H9 (cell line): Measurements from ENCODE around the gene TRMT10C. TPM values are rescaled to one million over a fixed set of nuclear protein-coding genes. Genes with fewer than 3 reads are reported as not detected.
A peak's percentile ranks its signal among the peaks of the same experiment; 100 is the strongest.
"Not testable (repeated sequence)": the region's sequence is repeated elsewhere in the genome, so short reads cannot be mapped to it uniquely, and the experiment has no call there.

Experiments
- DNase-seq: peaks from one replicate; pipeline ENCODE4 v3.0.0-alpha.2; 2017
- H2AFZ ChIP-seq: one replicate; pipeline ENCODE4 v1.6.1; 2013; ENCODE audit warnings: mild to moderate bottlenecking, low read length, control low read depth, moderate library complexity
- H2AK5ac ChIP-seq: 2 replicates; pipeline ENCODE4 v1.6.1; 2013; ENCODE audit warnings: low read length, control low read depth, mixed read lengths; ENCODE audit not compliant: insufficient read length
- H2BK120ac ChIP-seq: one replicate; pipeline ENCODE4 v1.6.1; 2013; ENCODE audit warnings: low read depth, mild to moderate bottlenecking, low read length, control low read depth, inconsistent platforms; ENCODE audit not compliant: poor library complexity, severe bottlenecking
- H2BK12ac ChIP-seq: 2 replicates; pipeline ENCODE4 v1.6.1; 2013; ENCODE audit warnings: low read length, control low read depth, mixed read lengths, low read depth; ENCODE audit not compliant: insufficient read length
- H2BK15ac ChIP-seq: 2 replicates; pipeline ENCODE4 v1.6.1; 2013; ENCODE audit warnings: low read depth, low read length, control low read depth
- H2BK20ac ChIP-seq: one replicate; pipeline ENCODE4 v1.6.1; 2013; ENCODE audit warnings: low read depth, mild to moderate bottlenecking, low read length, control low read depth, inconsistent platforms; ENCODE audit not compliant: poor library complexity, severe bottlenecking
- H2BK5ac ChIP-seq: 2 replicates; pipeline ENCODE4 v1.6.1; 2013; ENCODE audit warnings: low read length, control low read depth, mixed read lengths; ENCODE audit not compliant: insufficient read length
- H3K14ac ChIP-seq: 2 replicates; pipeline ENCODE4 v1.6.1; 2013; ENCODE audit warnings: low read length, control low read depth; ENCODE audit not compliant: insufficient read depth
- H3K18ac ChIP-seq: 2 replicates; pipeline ENCODE4 v1.6.1; 2013; ENCODE audit warnings: low read depth, mild to moderate bottlenecking, mixed read lengths, low read length, control low read depth; ENCODE audit not compliant: insufficient read length
- H3K23ac ChIP-seq: 2 replicates; pipeline ENCODE4 v1.6.1; 2013; ENCODE audit warnings: low read length, control low read depth, mixed read lengths, low read depth; ENCODE audit not compliant: insufficient read length
- H3K23me2 ChIP-seq: 2 replicates; pipeline ENCODE4 v1.6.1; 2013; ENCODE audit warnings: low read depth, mild to moderate bottlenecking, mixed read lengths, low read length, control low read depth; ENCODE audit not compliant: insufficient read length, poor library complexity, severe bottlenecking
- H3K27ac ChIP-seq: 2 replicates; pipeline ENCODE4 v1.5.1; 2013; ENCODE audit warnings: low read length, control low read depth, mixed read lengths, low read depth; ENCODE audit not compliant: insufficient read length
- H3K27me3 ChIP-seq: 2 replicates; pipeline ENCODE4 v1.6.1; 2013; ENCODE audit warnings: low read length, control low read depth, inconsistent platforms; ENCODE audit not compliant: insufficient read depth
- H3K4ac ChIP-seq: 2 replicates; pipeline ENCODE4 v1.6.1; 2013; ENCODE audit warnings: low read depth, mild to moderate bottlenecking, control low read depth, inconsistent platforms, low read length, moderate library complexity
- H3K4me1 ChIP-seq: 2 replicates; pipeline ENCODE4 v1.6.1; 2013; ENCODE audit warnings: low read length, control low read depth, inconsistent platforms; ENCODE audit not compliant: insufficient read depth
- H3K4me2 ChIP-seq: 2 replicates; pipeline ENCODE4 v1.6.1; 2013; ENCODE audit warnings: low read length, control low read depth, mixed read lengths; ENCODE audit not compliant: insufficient read length, insufficient read depth
- H3K56ac ChIP-seq: 2 replicates; pipeline ENCODE4 v1.6.1; 2013; ENCODE audit warnings: low read depth, mild to moderate bottlenecking, mixed read lengths, low read length, control low read depth; ENCODE audit not compliant: insufficient read length
- H3K79me1 ChIP-seq: 2 replicates; pipeline ENCODE4 v1.6.1; 2013; ENCODE audit warnings: low read depth, mild to moderate bottlenecking, moderate library complexity, low read length, control low read depth, inconsistent platforms; ENCODE audit not compliant: insufficient read depth, poor library complexity, severe bottlenecking
- H3K79me2 ChIP-seq: 2 replicates; pipeline ENCODE4 v1.6.1; 2013; ENCODE audit warnings: low read length, control low read depth, inconsistent platforms; ENCODE audit not compliant: insufficient read depth
- H3K9ac ChIP-seq: 2 replicates; pipeline ENCODE4 v1.6.1; 2013; ENCODE audit warnings: low read length, control low read depth, mixed read lengths; ENCODE audit not compliant: insufficient read length; ENCODE audit errors: extremely low read depth
- H3K9me3 ChIP-seq: one replicate; pipeline ENCODE4 v1.6.1; 2013; ENCODE audit warnings: low read depth, low read length, inconsistent platforms; ENCODE audit not compliant: control insufficient read depth
- H3T11ph ChIP-seq: one replicate; pipeline ENCODE4 v1.6.1; 2013; ENCODE audit warnings: mild to moderate bottlenecking, low read length, control low read depth, inconsistent platforms
- H4K20me1 ChIP-seq: one replicate; pipeline ENCODE4 v1.6.1; 2013; ENCODE audit not compliant: control insufficient read depth, insufficient read length, insufficient read depth
- H4K5ac ChIP-seq: 2 replicates; pipeline ENCODE4 v1.6.1; 2013; ENCODE audit warnings: low read depth, mild to moderate bottlenecking, mixed read lengths, low read length, control low read depth; ENCODE audit not compliant: insufficient read length
- H4K8ac ChIP-seq: replicated peaks from 2 replicates; pipeline ENCODE4 v1.6.1; 2013; ENCODE audit warnings: low read length, control low read depth, mixed read lengths, low read depth; ENCODE audit not compliant: insufficient read length
- H4K91ac ChIP-seq: 2 replicates; pipeline ENCODE4 v1.6.1; 2013; ENCODE audit warnings: low read depth, mild to moderate bottlenecking, moderate library complexity, mixed read lengths, low read length, control low read depth; ENCODE audit not compliant: insufficient read length
- H3K27ac Mint-ChIP-seq, 3 experiments: 2 replicates in 2 of 3; 3 replicates in 1 of 3; pipeline ENCODE4 v1.8.0; 2020 to 2021; ENCODE audit warnings: mixed read lengths in 3 of 3, mild to moderate bottlenecking in 1 of 3, moderate library complexity in 1 of 3
- H3K27me3 Mint-ChIP-seq: 2 replicates; pipeline ENCODE4 v1.8.0; 2021; ENCODE audit warnings: low read depth, mild to moderate bottlenecking, moderate library complexity, mixed read lengths
- H3K36me3 Mint-ChIP-seq, 3 experiments: 2 replicates in 2 of 3; 3 replicates in 1 of 3; pipeline ENCODE4 v1.8.0; 2020 to 2021; ENCODE audit warnings: low read depth in 3 of 3, mixed read lengths in 3 of 3; ENCODE audit not compliant: insufficient read depth in 1 of 3
- H3K4me1 Mint-ChIP-seq, 2 experiments: 2 replicates each; pipeline ENCODE4 v1.8.0; 2020; ENCODE audit warnings: mixed read lengths in 2 of 2
- H3K4me3 Mint-ChIP-seq, 2 experiments: 2 replicates in 1 of 2; 3 replicates in 1 of 2; pipeline ENCODE4 v1.8.0; 2020 to 2021; ENCODE audit warnings: mild to moderate bottlenecking in 2 of 2, mixed read lengths in 2 of 2, moderate library complexity in 1 of 2
- H3K9me3 Mint-ChIP-seq, 2 experiments: 2 replicates in 1 of 2; 3 replicates in 1 of 2; pipeline ENCODE4 v1.8.0; 2020; ENCODE audit warnings: mild to moderate bottlenecking in 2 of 2, mixed read lengths in 2 of 2, moderate library complexity in 1 of 2
- WGBS: extraction: QIAGEN DNeasy Blood & Tissue Kit; methylation state at CpG from one replicate; pipeline ENCODE4 v1.1.7; 2013; ENCODE audit warnings: missing lambda C conversion rate, low lambda C conversion rate, mixed read lengths; ENCODE audit not compliant: insufficient read length; ENCODE audit errors: extremely low coverage; 5-methylcytosine and 5-hydroxymethylcytosine counted together
- total RNA-seq: library from RNA; stranded (reverse); gene quantifications from 2 replicates; pipeline ENCODE4 v1.2.1, GENCODE V29; 2021
- TF ChIP-seq, protein P1 (sequence below): fragments of 200-600 bp; sonication (generic); conservative IDR thresholded peaks from 3 replicates; pipeline ENCODE4 v1.8.0; 2021; ENCODE audit warnings: antibody characterized with exemption, mild to moderate bottlenecking

The TRMT10C gene
- total RNA-seq, 1 experiment from 2014 or later = 53.6 TPM

DNA sequence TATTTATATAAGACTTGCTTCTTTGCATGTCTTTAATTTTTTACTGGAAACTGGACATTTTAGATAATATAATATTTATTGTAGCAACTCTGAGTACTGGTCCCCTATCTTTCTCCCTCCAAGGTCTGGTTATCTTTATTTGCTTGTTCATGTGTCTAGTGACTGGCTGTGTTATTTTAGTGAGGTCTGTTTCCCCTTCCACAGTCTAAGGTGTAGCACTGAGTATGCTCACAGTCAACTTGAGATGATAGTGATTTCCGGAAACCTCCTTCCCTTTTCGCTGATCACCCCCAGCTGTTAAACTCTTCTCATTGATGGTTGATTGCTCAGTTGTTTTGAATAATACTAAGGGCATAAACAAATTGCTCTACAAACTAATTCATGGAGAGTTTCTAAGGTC lies 49.4 kb downstream of the TRMT10C start:
- DNase-seq = no peak
- Histone ChIP-seq H3K4ac (no peak overlapping the region), H3K23ac (no peak overlapping the region), H2BK12ac (no peak overlapping the region), H2BK5ac (no peak overlapping the region), H3K27me3 (no peaks in the 10 kb centered on the region), H3K9me3 (no peaks in the 10 kb centered on the region), H4K20me1 (no peaks in the 10 kb centered on the region), H3K79me2 (no peaks in the 10 kb centered on the region), H3K79me1 (no peaks in the 10 kb centered on the region), H3K4me2 (no peak overlapping the region), H3K9ac (no peak overlapping the region), H4K91ac (no peak overlapping the region), H4K5ac (no peak overlapping the region), H3K14ac (no peak overlapping the region), H2BK120ac (no peak overlapping the region), H3K18ac (no peak overlapping the region), H2BK20ac (no peak overlapping the region), H3T11ph (no peak overlapping the region), H3K4me1 (no peaks in the 10 kb centered on the region), H2AK5ac (no peak overlapping the region), H3K23me2 (no peaks in the 10 kb centered on the region), H4K8ac (no peak overlapping the region), H3K27ac (no peak overlapping the region), H3K56ac (no peak overlapping the region), H2AFZ (no peak overlapping the region), H2BK15ac (no peak overlapping the region)
- no peaks in the 10 kb centered on the region; a peak in 1 of 7 replicates for H3K36me3 Mint-ChIP-seq
- no peaks in the 10 kb centered on the region for H3K27me3 Mint-ChIP-seq
- no peaks in the 10 kb centered on the region for H3K9me3 Mint-ChIP-seq
- H3K27ac Mint-ChIP-seq = no peak overlapping the region
- peaks cover 3 to 7% of the 10 kb centered on the region in 2 experiments for H3K4me1 Mint-ChIP-seq
- no CpG with 5 or more reads among the region's 2 CpGs for WGBS
- H3K4me3 Mint-ChIP-seq = no peak overlapping the region
- TF ChIP-seq, protein P1, sequence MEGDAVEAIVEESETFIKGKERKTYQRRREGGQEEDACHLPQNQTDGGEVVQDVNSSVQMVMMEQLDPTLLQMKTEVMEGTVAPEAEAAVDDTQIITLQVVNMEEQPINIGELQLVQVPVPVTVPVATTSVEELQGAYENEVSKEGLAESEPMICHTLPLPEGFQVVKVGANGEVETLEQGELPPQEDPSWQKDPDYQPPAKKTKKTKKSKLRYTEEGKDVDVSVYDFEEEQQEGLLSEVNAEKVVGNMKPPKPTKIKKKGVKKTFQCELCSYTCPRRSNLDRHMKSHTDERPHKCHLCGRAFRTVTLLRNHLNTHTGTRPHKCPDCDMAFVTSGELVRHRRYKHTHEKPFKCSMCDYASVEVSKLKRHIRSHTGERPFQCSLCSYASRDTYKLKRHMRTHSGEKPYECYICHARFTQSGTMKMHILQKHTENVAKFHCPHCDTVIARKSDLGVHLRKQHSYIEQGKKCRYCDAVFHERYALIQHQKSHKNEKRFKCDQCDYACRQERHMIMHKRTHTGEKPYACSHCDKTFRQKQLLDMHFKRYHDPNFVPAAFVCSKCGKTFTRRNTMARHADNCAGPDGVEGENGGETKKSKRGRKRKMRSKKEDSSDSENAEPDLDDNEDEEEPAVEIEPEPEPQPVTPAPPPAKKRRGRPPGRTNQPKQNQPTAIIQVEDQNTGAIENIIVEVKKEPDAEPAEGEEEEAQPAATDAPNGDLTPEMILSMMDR = no peak

DNA sequence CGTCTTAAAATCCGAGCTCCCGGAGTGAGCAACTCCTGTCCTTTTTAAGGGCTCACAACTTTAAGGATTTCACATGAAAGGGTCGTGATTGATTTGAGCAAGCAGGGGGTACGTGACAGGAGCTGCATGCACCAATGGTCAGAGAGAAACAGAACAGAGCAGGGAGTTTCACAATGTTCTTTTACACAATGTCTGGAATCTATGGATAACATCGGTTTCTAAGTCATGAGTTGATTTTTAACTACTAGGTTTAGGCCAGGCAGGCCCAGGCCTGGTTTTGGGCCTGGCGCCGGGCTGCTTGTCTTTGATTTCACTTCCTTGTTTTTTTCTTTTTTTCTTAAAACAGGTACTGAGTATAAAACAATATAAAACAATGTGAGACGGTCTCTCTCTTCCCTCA lies 51.3 kb downstream of the TRMT10C start:
- H3K9me3 ChIP-seq, H3T11ph ChIP-seq, H3K23ac ChIP-seq, H2BK20ac ChIP-seq, H2AFZ ChIP-seq, H3K9ac ChIP-seq, H2BK12ac ChIP-seq, H3K79me2 ChIP-seq, H3K36me3 Mint-ChIP-seq, DNase-seq, H3K23me2 ChIP-seq, H3K27ac ChIP-seq, H2BK5ac ChIP-seq, H3K9me3 Mint-ChIP-seq, H3K18ac ChIP-seq, H3K56ac ChIP-seq, H4K8ac ChIP-seq, H3K27me3 Mint-ChIP-seq, H2BK120ac ChIP-seq, H3K79me1 ChIP-seq, H3K4me3 Mint-ChIP-seq, H3K27me3 ChIP-seq, H3K4ac ChIP-seq, H4K5ac ChIP-seq, H3K14ac ChIP-seq, H3K4me2 ChIP-seq, H3K4me1 ChIP-seq, H3K4me1 Mint-ChIP-seq, H4K91ac ChIP-seq, H4K20me1 ChIP-seq, H2BK15ac ChIP-seq, H2AK5ac ChIP-seq: not testable (repeated sequence)
- no CpG with 5 or more reads among the region's 9 CpGs for WGBS
- peak overlapping the region in 1 of 3 experiments; percentile 92; a peak in 2 of 7 replicates for H3K27ac Mint-ChIP-seq
